Measurements from ENCODE around the gene MINK1.

GRCh38 chr17:4887581-4887980 lies 54.4 kb downstream of the MINK1 start:
- TF ChIP-seq, protein P1, sequence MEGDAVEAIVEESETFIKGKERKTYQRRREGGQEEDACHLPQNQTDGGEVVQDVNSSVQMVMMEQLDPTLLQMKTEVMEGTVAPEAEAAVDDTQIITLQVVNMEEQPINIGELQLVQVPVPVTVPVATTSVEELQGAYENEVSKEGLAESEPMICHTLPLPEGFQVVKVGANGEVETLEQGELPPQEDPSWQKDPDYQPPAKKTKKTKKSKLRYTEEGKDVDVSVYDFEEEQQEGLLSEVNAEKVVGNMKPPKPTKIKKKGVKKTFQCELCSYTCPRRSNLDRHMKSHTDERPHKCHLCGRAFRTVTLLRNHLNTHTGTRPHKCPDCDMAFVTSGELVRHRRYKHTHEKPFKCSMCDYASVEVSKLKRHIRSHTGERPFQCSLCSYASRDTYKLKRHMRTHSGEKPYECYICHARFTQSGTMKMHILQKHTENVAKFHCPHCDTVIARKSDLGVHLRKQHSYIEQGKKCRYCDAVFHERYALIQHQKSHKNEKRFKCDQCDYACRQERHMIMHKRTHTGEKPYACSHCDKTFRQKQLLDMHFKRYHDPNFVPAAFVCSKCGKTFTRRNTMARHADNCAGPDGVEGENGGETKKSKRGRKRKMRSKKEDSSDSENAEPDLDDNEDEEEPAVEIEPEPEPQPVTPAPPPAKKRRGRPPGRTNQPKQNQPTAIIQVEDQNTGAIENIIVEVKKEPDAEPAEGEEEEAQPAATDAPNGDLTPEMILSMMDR (conservative IDR thresholded peaks at IDR 0.05): no peak
- TF ChIP-seq EZH2 (IDR thresholded peaks at IDR 0.05; ENCODE audit: low read depth): no peak

Data from PC-9 (cell line).